Keratinocyte (primary cell): Measurements from ENCODE around the gene ITGA2. TPM values are rescaled to one million over a fixed set of nuclear protein-coding genes. Genes with fewer than 3 reads are reported as not detected.

Source experiments
- DNase-seq: peaks from one replicate; pipeline ENCODE4 v3.0.0-alpha.2; 2011; ENCODE audit warnings: low read depth, missing footprints, low spot score
- FAIRE-seq: peaks from 2 replicates; lab custom pipeline; 2011; peaks lifted over from hg19 to GRCh38; lab: Jason Lieb, UNC
- H2AFZ ChIP-seq: 2 replicates; pipeline ENCODE4 v1.6.0; 2012; ENCODE audit warnings: low read length, control low read depth, inconsistent platforms; ENCODE audit not compliant: control insufficient read depth
- H3K27ac ChIP-seq: 2 replicates; pipeline ENCODE4 v1.5.1; 2011; ENCODE audit warnings: low read length; ENCODE audit not compliant: control insufficient read depth, insufficient read depth
- H3K27me3 ChIP-seq: 3 replicates; pipeline ENCODE4 v1.6.0; 2011; ENCODE audit warnings: low read length; ENCODE audit not compliant: control insufficient read depth, insufficient read depth; ENCODE audit errors: extremely low read depth
- H3K36me3 ChIP-seq, 2 experiments: 2 replicates in 1 of 2; 3 replicates in 1 of 2; pipeline ENCODE4 v1.5.1; 2011; ENCODE audit warnings: low read length in 2 of 2, mild to moderate bottlenecking in 1 of 2; ENCODE audit not compliant: control insufficient read depth in 2 of 2, insufficient read depth in 2 of 2; ENCODE audit errors: extremely low read depth in 1 of 2
- H3K4me1 ChIP-seq: 3 replicates; pipeline ENCODE4 v1.5.1; 2011; ENCODE audit warnings: low read length; ENCODE audit not compliant: control insufficient read depth, insufficient read depth; ENCODE audit errors: extremely low read depth
- H3K4me2 ChIP-seq: 3 replicates; pipeline ENCODE4 v1.6.0; 2011; ENCODE audit warnings: low read depth, low read length; ENCODE audit not compliant: control insufficient read depth, insufficient read depth; ENCODE audit errors: extremely low read depth
- H3K4me3 ChIP-seq, 3 experiments: fragments of 200-600 bp in 1 of 3; sonication (generic) in 1 of 3; 2 replicates in 2 of 3; 3 replicates in 1 of 3; pipeline ENCODE4 v1.5.1; 2011 to 2016; ENCODE audit warnings: low read length in 3 of 3, mild to moderate bottlenecking in 3 of 3, control low read depth in 2 of 3, inconsistent platforms in 1 of 3, low read depth in 1 of 3, mixed read lengths in 1 of 3, mixed run types in 1 of 3, moderate library complexity in 1 of 3; ENCODE audit not compliant: control insufficient read depth in 2 of 3, insufficient read depth in 2 of 3; ENCODE audit errors: extremely low read depth in 1 of 3
- H3K79me2 ChIP-seq: 2 replicates; pipeline ENCODE4 v1.6.0; 2012; ENCODE audit warnings: low read length; ENCODE audit not compliant: control insufficient read depth, insufficient read depth
- H3K9ac ChIP-seq: 3 replicates; pipeline ENCODE4 v1.6.0; 2011; ENCODE audit warnings: low read length; ENCODE audit not compliant: control insufficient read depth, insufficient read depth; ENCODE audit errors: extremely low read depth
- H3K9me1 ChIP-seq: 3 replicates; pipeline ENCODE4 v1.6.0; 2011; ENCODE audit warnings: low read length; ENCODE audit not compliant: control insufficient read depth, insufficient read depth; ENCODE audit errors: extremely low read depth
- H3K9me3 ChIP-seq: 2 replicates; pipeline ENCODE4 v1.5.1; 2012; ENCODE audit warnings: low read depth, low read length; ENCODE audit not compliant: control insufficient read depth
- H4K20me1 ChIP-seq: 3 replicates; pipeline ENCODE4 v1.6.0; 2011; ENCODE audit warnings: low read length; ENCODE audit not compliant: control insufficient read depth, insufficient read depth; ENCODE audit errors: extremely low read depth
- EZH2 ChIP-seq: IDR thresholded peaks from one replicate; pipeline ENCODE4 v1.6.1; 2012; ENCODE audit warnings: inconsistent platforms, mild to moderate bottlenecking, low read length, moderate library complexity
- dilution Hi-C: fragments of 300-500 bp; cut with MboI; formaldehyde crosslinking; loops from one replicate; pipeline ENCODE4 v1.7.0; 2020; ENCODE audit warnings: low sequenced_read_pairs; ENCODE audit not compliant: extremely low pct_ligation_motif_present
- polyA plus RNA-seq, 5 experiments: library from polyadenylated mRNA; depleted of rRNA in 3 of 5; stranded (reverse) in 3 of 5; stranded (forward) in 1 of 5; unstranded in 1 of 5; fragments of >200 nt; gene quantifications; 1 replicate in 1 of 5; 2 replicates in 3 of 5; 3 replicates in 1 of 5; pipeline versions ENCODE4 v1.2.1 to v1.2.3, GENCODE V29; 2011 to 2012; ENCODE audit warnings: missing spikeins in 2 of 5, low read depth in 1 of 5, low replicate concordance in 1 of 5
- TF ChIP-seq, protein P1 (sequence below), 3 experiments: IDR thresholded peaks in 1 of 3; conservative IDR thresholded peaks in 1 of 3; optimal IDR thresholded peaks in 1 of 3; 2 replicates in 2 of 3; 3 replicates in 1 of 3; pipeline versions ENCODE3 to v1.5.1; 2011; ENCODE audit warnings: low read length in 3 of 3, mild to moderate bottlenecking in 3 of 3, moderate library complexity in 2 of 3, control low read depth in 1 of 3, inconsistent platforms in 1 of 3; ENCODE audit not compliant: insufficient read depth in 2 of 3; ENCODE audit errors: extremely low read depth in 1 of 3

ITGA2 gene
- polyA plus RNA-seq, 1 donor (not counting 4 experiments of a cell fraction or from before 2014, with no cell fraction given), result 112 TPM

DNA sequence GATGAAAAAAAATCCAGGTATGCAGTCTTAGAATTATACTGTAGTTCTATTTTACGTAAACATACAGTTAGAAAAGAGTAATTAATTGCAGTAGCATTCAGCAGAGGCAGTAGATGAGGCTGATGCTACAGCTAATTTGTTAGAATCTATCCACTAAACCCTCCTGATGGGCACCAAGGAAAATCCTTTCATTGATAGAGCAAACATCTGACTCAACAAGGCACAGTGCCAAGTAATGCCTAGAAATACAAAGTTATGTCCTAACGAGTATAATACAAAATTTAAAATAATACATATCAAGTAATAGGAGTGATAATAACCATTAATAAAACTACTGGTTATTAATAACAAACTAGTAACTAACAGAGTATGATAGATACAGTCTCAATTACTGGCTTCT lies 111.5 kb downstream of the ITGA2 start:
- Histone ChIP-seq H3K9ac (no peak overlapping the region), H3K9me1 (no peaks in the 10 kb centered on the region), H3K4me1 (no peaks in the 10 kb centered on the region), H3K79me2 (no peaks in the 10 kb centered on the region), H3K27me3 (no peaks in the 10 kb centered on the region), H2AFZ (no peak overlapping the region), H4K20me1 (no peaks in the 10 kb centered on the region), H3K4me3 (no peak overlapping the region), H3K9me3 (no peaks in the 10 kb centered on the region), H3K27ac (no peak overlapping the region), H3K4me2 (no peak overlapping the region), H3K36me3 (peaks cover 9 to 30% of the 10 kb centered on the region in 2 experiments)
- dilution Hi-C loops, result no loop called here
- DNase-seq, result no peak
- TF ChIP-seq, protein P1, sequence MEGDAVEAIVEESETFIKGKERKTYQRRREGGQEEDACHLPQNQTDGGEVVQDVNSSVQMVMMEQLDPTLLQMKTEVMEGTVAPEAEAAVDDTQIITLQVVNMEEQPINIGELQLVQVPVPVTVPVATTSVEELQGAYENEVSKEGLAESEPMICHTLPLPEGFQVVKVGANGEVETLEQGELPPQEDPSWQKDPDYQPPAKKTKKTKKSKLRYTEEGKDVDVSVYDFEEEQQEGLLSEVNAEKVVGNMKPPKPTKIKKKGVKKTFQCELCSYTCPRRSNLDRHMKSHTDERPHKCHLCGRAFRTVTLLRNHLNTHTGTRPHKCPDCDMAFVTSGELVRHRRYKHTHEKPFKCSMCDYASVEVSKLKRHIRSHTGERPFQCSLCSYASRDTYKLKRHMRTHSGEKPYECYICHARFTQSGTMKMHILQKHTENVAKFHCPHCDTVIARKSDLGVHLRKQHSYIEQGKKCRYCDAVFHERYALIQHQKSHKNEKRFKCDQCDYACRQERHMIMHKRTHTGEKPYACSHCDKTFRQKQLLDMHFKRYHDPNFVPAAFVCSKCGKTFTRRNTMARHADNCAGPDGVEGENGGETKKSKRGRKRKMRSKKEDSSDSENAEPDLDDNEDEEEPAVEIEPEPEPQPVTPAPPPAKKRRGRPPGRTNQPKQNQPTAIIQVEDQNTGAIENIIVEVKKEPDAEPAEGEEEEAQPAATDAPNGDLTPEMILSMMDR (optimal IDR thresholded peaks at IDR 0.05 in 1 of 3, IDR thresholded peaks at IDR 0.05 in 1 of 3, conservative IDR thresholded peaks at IDR 0.05 in 1 of 3; ENCODE audit: extremely low read depth in 1 of 3, insufficient read depth in 2 of 3, low read length in 3 of 3), result no peak
- no peak for TF ChIP-seq EZH2
- no peak for FAIRE-seq

DNA sequence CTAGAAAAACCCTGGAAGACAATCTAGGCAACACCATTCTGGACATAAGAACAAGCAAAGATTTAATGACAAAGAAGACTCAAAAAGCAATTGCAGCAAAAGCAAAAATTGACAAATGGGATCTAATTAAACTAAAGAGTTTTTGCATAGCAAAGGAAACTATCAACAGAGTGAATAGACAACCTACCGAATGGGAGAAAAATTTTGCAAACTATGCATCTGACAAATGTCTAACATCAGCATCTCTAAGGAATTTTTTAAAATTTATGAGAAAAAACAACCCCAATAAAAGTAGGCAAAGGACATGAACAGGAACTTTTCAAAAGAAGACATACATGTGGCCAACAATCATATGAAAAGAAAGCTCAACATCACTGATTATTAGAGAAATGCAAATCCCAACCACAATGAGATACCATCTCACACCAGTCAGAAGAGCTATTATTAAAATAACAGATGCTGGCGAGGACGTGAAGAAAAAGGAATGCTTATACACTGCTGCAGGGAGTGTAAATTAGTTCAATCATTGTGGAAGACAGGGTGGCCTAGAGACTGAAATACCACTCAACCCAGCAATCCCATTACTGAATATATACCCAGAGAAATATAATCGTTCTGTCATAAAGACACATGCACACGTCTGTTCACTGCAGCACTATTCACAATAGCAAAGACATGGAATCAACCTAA lies 116.6 kb downstream of the ITGA2 start:
- H3K4me1 ChIP-seq, result peaks cover 3% of the 10 kb centered on the region
- H3K4me2 ChIP-seq, result no peak overlapping the region
- TF ChIP-seq, protein P1 (optimal IDR thresholded peaks at IDR 0.05 in 1 of 3, IDR thresholded peaks at IDR 0.05 in 1 of 3, conservative IDR thresholded peaks at IDR 0.05 in 1 of 3; ENCODE audit: extremely low read depth in 1 of 3, insufficient read depth in 2 of 3, low read length in 3 of 3), result no peak
- TF ChIP-seq EZH2, result no peak
- H3K4me3 ChIP-seq, result no peak overlapping the region
- no peaks in the 10 kb centered on the region for H3K9me3 ChIP-seq
- no peaks in the 10 kb centered on the region for H3K27me3 ChIP-seq
- dilution Hi-C loops, result no loop called here
- H3K27ac ChIP-seq, result no peak overlapping the region
- peaks cover 33% of the 10 kb centered on the region for H3K79me2 ChIP-seq
- no peak for DNase-seq
- H3K9me1 ChIP-seq, result peaks cover 2% of the 10 kb centered on the region
- FAIRE-seq, result no peak
- no peak overlapping the region for H3K9ac ChIP-seq
- no peak overlapping the region for H2AFZ ChIP-seq
- H4K20me1 ChIP-seq, result no peaks in the 10 kb centered on the region
- peaks cover 2 to 11% of the 10 kb centered on the region in 2 experiments for H3K36me3 ChIP-seq
